Measurements from ENCODE around the gene SPOCK2.

Gene SPOCK2

GRCh38 chr10:72013202-72013945 is 75.0 kb downstream of the SPOCK2 start:
- DNase-seq, result peak in 38 of 58 donors; percentile 13 to 77 (median 46)

GRCh38 chr10:72012796-72013195 is 75.6 kb downstream of the SPOCK2 start:
- peak in 4 of 58 donors; percentile 39 to 77 (median 57) for DNase-seq

- peak in 7 of 58 donors; percentile 18 to 60 (median 37) for DNase-seq
Measured at GRCh38 chr10:72011976-72012512, 76.3 kb downstream of the SPOCK2 start.

- DNase-seq, result peak in 43 of 58 donors; percentile 16 to 92 (median 59)
Measured at GRCh38 chr10:72011468-72011867, 76.9 kb downstream of the SPOCK2 start.

- DNase-seq, result no peak
Measured at GRCh38 chr10:72011016-72011415, 77.3 kb downstream of the SPOCK2 start.

- DNase-seq, result no peak
Measured at GRCh38 chr10:72010234-72010973, 77.9 kb downstream of the SPOCK2 start.

GRCh38 chr10:72009425-72010081 is 78.8 kb downstream of the SPOCK2 start:
- peak in 52 of 58 donors; percentile 37 to 91 (median 70) for DNase-seq

GRCh38 chr10:72009051-72009424 is 79.3 kb downstream of the SPOCK2 start:
- DNase-seq, result no peak

All from anterior cingulate cortex (tissue), 58 donors.